Measurements from ENCODE around the gene STX16.

DNA sequence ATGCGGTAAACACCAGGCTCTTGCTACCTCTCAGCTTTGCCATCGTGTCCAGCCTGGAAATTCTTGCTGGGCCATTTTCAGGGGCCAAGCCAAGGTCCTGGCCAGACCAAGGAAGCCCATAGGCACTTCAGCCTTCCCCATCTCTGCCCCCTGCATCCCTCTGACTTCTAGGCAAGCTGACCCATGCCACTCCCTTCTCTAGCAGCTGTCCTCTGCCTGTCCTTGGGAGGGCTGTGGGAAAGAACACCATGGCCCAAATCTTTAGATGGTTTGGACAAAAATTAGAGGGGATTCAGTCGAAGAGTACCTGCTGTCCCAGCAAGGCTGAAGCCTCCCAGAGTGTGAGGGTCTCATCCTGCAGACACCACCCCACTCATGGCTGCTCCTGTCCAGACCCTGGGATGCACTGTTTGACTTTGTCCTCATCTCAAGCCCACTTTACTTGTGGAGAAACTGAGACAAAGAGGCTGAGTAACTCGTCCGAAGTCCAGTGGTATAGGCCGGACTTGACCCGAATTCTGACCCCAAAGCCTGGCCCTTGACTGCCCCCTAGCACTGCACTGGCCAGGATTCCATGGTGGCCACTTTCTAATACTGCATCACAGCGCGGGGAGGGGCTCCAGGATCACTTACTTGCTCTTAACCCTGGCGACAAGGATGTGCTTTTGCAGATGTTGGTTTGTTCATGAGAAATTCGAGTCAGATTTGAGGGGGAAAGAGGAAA, 22.4 kb upstream of the STX16 start:
- TF ChIP-seq CTCF (IDR thresholded peaks at IDR 0.05) (no peak), POLR2A (IDR thresholded peaks at IDR 0.05) (no peak)

All from esophagus squamous epithelium (tissue), 4 donors.